ENCODE measurements around the gene MAST4.

Gene MAST4

DNA sequence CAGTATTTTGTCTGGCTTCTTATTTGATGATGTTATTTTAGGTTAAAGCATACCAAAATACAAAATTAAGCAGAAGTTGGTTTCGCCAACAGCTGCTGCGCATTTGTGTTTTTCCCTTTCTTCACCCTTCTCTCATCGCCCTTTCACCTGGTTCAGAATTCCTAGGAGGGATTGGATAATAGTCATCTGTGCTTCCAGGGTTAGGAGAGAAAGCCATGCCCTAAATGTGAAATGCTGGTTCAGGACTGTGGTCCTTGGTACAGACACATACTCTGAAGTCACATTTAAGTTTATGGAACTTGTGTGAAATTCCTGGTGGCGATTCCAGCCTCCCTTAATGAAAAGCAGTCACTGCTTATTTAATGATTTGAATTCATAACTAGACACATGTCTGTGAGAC is 7.7 kb downstream of the MAST4 start:
- no peak for DNase-seq (ENCODE audit: low read depth in 2 of 2)

DNA sequence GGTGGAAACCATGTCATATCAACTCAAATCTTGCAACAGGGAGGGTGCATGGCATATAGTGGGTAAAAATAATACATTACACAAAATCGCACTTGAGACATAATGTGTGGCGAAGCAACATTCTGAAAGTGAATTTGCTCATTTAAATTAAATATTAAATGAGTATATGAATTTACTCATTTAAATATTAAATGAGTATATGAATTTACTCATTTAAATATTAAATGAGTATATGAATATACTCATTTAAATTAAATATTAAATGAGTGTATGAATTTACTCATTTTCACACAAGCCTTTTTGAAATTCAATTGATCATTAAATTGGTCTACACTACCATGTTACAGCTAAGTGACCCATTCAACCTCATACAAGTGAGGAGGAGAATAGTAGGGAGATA is 10.5 kb downstream of the MAST4 start:
- DNase-seq (ENCODE audit: low read depth in 2 of 2) = no peak

DNA sequence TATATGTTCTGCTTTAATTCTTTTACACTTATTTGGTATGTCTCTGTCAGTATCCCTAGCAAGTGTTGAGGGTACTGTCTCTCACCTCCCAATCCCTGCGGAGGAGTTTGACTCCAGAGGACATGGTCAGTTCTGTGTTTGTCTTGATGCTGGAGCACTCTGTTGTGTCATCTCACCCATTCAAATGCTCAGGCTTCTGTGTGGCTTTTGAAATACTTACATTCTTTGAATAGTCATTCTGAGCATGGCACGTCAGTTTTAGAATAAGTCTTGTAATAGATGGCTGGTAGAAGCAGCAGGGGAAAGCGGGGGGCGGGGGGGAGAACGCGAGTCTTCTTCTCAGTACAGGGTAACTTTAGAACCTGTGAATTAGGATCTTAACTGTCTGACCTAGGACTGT is 12.3 kb downstream of the MAST4 start:
- DNase-seq (ENCODE audit: low read depth in 2 of 2) = no peak

DNA sequence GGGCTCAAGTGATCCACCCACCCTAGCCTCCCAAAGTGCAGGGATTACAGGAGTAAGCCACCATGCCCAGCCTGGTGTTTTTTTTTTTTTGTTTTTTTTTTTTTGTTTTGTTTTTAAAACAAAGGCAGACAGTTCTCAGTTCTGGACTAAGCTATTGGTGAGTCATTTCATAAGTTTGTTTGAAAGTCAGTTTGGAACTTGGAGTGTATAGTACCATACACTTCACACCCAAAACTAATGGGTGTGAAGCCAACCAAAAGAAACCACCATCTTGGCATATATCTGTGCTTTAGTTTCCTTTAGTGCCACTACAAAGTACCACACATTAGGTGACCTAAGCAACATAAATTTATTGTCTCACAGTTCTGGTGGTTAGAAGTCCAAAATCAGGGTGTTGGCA is 13.4 kb downstream of the MAST4 start:
- DNase-seq (ENCODE audit: low read depth in 2 of 2) = no peak

DNA sequence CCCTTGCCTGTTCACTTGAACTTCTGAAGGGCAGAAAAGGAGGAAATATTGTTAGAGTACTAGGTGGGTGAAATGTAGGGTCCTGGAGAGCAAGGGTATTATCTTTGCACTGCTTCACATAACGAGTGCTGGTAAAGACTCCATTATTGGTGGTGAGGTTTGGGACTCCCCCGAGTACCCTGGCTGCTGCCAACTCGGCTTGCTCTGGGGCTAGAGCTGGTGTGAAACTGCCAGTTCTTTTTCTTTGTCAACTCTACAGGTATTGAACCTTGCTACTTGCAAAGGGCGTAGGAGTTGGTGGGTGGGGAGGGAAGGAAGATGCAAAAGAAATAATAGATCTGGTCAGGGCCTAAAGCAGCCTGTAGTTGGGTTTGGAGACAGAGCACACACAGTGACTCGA is 16.0 kb downstream of the MAST4 start:
- DNase-seq (ENCODE audit: low read depth in 2 of 2) = no peak

DNA sequence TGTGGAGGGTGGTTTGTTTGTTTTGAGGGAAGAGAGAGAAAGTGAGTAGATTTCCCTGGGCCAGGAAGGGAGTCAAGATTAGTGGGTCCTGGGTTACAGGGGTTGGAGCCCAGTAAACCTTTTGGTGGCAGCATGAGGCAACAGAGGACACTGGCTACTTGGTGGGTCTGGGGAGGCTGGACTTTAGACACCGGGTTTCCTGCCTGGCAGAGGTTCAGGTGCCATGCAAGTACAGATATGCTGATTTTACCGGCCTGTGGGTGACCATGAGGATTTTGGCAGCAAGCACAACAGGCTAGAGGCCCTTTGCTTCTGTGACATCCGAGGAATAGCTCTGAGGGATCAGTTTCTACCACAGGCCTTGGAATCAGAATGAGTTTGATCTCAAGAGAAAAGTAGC is 18.9 kb downstream of the MAST4 start:
- no peak for DNase-seq (ENCODE audit: low read depth in 2 of 2)

DNA sequence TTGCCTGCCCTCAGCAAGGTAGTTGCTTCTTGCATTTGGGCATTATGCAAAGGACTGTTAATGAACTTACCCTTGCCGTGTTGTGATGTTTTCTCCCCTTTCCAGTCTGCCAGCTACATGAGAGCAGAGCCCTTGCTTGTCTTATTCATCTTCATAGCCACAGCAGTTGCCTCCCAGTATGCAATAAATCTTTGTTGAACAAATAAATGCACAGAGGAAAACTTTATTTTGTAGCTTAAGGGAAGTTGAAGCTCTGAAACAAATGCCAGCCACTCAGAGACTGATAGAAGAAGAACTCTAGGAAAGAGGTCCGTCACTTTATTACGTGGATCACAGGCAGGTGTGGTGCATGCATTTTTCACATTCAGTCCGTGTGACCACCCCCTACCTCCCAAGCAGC is 19.7 kb downstream of the MAST4 start:
- DNase-seq (ENCODE audit: low read depth in 2 of 2) = no peak

DNA sequence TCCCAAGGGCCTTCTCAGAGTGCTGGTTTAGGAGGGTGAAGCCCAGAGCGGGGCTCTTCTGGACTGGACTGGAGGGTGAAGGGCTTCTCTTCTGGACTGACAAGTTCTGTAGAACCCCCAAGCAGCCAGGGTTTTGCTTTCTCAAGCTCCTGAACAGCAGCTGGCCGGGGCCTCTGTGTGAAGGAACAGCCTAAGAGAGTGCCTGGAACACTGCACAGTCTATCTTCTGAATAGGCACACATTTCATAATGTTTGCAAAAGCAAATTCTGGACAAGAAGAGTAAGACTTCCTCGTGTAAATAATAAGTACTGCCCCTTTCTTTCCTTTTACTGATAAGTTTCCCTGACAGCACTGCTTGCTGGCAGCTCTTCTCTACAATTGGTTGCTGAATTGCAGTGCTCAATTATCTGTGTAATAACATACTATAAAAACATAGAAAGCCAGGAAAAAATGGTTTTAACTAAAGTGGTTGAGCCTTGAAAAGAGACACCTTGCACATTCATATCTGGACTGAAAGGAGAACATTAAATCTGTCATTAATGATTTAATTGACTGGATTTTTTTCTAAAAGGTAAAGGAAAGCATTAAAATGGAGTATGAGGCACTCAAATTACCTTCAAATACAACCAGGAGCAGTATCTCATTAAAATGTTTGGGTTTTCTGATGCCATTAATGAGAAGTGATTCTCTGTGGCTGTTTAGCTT is 20.5 kb downstream of the MAST4 start:
- DNase-seq (ENCODE audit: low read depth in 2 of 2) = no peak

DNA sequence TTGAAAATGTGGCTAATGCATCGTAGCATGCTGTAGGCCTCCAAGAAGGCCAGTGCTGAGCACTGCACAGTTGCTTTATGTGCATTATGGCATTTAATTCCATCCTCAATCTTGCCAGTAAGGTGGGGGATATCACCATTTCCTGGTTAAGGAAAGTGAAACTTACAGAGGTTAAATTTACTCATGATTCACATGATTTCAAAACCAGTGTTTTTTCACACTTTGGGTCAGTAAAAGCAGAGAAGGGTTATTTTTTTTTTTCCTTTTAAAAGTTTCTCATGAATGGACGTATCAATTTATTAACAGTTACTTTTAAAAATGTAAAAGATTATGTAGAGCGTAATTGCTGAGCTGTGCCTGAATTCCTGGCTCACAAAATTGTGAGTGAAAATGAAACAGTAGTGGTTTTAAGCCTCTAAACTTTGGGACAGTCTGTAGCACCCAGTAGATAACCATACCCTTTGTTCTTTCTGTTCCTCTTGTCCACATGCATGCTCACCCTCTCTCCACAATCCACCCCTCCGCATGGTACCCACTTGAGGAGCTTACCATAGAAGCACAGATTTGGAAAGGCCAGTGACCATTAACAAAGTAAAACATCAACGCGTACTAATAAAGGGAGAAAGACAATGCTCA is 21.2 kb downstream of the MAST4 start:
- DNase-seq (ENCODE audit: low read depth in 2 of 2) = no peak

DNA sequence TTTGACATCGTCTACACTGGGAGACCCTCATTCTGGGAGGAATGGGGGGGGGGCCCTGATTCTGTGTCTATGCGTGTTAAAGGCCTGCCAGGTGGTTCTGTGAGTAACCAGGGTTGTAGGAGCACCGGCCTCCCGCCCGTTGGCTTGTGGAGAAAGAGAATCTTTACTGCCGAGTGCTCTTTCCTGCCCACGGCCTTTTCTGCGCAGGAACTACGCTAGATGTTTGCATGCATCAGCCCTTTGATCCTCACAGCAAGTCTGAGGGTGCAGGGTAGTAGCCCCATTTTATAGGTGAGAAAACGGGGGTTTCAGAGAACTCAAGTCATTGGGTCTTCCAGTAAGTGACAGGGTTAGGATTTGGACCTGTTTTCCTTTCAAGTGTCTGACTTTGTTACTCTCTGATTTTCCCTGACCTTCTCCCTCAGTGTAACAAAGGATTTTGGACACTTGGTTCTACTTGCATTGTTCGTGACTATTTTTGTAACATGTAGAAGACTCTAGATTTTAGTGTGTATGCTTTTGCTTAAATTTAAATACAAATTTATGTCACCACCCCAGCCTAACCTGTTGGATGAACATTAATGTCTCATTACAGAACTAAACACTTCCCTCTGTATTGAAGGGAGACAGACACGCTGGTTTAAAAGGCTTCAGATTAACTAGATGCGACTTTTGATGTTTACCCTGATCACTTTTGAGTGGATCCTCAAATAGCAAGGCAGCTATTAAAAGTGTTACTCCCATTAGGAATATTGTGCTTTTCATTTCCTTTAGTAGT is 22.0 kb downstream of the MAST4 start:
- DNase-seq (ENCODE audit: low read depth in 2 of 2) = no peak

DNA sequence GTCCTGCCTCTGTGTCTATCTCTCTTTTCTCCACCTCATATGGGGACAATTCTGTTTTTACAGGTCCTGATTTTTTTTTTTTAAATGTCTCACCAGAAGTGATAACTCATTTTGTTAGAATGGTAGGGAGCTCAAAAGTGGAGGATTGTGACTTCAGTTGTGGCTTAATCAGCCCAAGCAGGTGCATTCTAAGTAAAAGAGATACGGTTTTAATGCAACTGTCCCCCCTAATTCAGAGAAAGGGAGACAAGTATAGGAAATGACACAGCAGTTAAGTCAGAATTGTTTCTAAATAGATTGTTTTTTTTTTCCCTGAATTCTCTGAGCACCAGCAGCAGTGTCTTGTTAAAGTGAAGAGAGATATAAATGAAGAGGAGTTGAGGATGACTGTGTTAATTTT is 24.5 kb downstream of the MAST4 start:
- no peak for DNase-seq (ENCODE audit: low read depth in 2 of 2)

DNA sequence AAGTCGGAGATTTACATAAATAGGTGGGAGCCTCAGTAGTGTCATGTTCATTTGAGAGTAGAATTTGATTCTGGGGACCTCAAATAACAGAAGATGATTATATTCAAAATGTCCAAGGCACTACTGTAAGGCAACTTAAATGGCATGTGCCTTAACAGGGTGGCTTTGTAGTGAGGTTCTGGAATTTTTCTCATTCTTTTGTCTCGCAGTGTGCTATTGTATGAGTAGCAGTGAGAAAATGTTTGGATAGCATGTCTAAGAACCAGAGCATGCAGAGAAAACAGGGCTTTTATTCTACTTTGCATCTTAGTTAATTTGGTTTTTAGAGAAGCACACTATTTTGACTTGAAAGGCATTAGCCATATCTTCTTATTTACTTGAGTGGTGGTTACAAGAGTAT is 25.0 kb downstream of the MAST4 start:
- no peak for DNase-seq (ENCODE audit: low read depth in 2 of 2)

DNA sequence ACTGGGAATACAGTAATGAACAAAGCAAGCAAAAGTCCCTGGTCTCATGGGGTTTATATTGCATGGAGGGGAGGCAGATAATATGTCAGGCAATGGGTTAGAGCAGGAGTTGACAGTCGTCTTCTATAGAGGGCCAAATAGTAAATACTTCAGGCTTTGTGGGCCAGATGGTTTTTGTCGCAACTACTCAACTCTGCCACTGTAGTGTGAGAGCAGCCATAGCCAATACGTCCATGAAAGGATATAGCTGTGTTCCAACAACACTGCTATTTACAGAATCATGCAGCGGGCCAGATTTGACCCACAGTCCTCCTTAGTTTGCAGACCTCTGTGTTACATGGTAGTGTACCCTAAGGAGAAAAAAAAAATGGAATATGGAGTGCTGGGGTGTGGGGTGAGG is 25.5 kb downstream of the MAST4 start:
- no peak for DNase-seq (ENCODE audit: low read depth in 2 of 2)

DNA sequence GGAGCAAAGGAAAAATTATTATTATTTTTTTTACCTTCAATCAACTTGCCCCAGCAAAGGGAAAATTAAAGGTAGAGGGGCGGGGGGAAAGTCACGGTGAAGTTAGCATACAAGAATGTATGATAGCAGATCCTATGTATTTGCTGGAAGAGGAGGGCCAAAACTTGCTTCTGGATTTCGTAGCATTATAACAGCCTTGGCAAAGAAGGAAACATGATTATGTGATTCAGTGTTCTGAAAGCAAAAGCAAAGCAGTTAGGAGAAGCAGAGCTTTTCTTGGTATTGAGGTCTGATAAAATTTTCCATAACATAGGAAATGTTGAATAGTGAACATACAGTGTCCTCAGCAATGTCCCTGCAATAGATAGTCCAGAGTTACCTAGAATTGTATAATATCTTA is 32.4 kb downstream of the MAST4 start:
- DNase-seq (ENCODE audit: low read depth in 2 of 2) = no peak

DNA sequence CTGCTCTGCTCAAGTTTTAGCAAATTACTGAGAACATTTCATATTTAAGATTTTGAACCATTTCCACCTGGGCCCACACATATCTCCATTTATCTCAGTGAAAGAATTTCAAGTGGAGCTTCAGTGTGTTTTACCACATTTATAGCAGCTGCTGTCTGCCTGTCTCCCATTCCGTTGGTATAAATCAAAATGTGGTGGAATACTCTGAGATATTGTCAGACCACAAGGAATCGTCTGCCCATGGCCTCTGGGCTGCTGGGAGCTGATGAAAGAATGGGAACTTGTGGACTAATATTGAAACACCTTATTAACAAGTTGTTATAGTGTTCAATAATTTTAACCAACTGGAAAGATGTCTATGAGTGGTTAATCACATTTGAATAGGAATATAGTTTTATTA is 33.3 kb downstream of the MAST4 start:
- no peak for DNase-seq (ENCODE audit: low read depth in 2 of 2)

DNA sequence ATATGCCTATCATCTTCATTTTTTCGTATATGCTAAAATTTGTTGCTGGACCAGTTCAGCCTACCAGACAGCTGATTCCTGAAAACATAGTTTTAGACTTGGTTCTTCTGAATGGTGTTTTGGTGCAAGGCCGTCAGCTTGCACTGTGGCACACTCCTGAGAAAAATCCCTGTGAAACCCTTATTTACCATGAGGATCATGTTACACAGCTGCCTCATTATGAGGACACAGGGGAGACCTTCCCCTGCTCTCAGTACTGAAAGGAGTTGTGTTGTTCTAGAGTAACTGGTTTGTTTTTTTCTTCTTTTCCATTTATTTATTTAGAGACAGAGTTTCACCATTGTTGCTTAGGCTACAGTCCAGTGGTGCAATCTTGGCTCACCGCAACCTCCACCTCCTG is 37.6 kb downstream of the MAST4 start:
- DNase-seq (ENCODE audit: low read depth in 2 of 2) = no peak

DNA sequence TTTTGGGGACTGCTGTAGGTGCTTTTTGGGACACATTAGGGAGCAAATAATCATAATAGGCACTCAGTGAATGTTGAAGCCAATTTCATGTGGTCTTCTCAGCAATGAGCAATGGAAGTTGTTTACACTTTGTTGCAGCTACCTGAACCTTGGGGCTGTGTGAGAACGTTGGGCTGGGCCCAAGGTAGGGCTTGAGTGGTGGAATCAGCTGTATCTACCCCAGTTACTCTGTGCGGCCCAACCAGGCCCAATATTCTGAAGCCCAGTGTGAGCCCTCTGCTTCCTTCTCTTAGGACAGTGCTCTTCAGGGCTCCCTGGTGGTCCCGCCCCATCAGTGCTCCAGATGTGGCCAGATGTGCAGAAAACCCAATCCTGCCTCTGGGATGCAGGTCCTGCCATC is 38.4 kb downstream of the MAST4 start:
- no peak for DNase-seq (ENCODE audit: low read depth in 2 of 2)

DNA sequence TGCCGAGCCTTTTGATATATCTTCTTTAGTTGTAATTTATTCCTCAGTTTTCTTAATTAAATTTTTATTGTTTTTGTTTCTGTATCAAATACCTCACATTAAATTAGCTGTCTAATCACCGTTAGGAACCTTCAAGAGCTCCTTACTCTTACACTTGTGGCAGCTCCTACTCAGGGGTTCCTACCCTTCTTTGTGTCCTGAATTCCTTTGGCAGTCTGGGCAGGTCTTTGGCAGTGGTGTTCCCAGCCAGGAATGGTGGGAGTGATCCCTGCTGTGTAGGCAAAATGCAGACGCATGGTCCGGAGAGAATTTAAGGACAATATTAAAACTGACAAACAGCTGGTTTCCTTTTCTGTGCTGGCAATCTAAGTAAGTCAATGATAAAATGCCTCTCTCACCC is 41.8 kb downstream of the MAST4 start:
- DNase-seq (ENCODE audit: low read depth in 2 of 2) = no peak

DNA sequence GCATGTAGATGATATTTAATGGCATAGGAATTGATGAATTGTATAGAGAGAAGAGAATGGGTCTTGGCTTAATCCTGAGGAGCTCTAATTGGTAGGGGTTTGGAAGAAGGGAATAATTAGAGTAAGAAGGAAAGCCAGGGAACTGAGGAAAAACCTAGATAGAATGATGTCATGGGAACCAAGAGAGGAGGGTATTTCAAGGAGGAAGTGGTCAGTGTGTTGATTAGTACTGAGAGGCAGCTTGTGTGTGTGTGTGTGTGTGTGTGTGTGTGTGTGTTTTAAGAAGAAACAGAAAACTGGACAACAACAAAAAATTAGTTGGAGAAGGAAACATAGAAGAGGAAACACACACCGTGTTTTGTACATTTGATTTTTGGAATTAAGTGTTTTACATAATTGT is 42.8 kb downstream of the MAST4 start:
- no peak for DNase-seq (ENCODE audit: low read depth in 2 of 2)

DNA sequence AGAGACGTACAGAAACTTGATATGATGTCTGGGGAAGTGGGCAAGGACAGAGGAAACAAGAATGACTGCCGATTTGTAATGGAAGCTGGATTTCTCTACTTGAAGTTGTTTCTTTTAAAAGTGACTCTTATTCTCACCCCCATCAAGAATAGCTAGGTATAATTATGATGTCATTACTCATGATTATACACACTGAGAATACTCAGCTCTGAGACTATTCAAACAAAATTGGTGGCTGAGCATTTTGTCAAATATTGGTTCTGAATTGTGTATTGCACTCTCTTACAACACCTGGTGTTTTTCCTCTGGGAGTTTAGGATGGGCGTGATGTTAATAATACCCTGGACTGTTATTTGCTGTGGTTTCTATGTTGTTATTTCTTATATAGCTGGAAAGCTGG is 46.3 kb downstream of the MAST4 start:
- no peak for DNase-seq (ENCODE audit: low read depth in 2 of 2)

DNA sequence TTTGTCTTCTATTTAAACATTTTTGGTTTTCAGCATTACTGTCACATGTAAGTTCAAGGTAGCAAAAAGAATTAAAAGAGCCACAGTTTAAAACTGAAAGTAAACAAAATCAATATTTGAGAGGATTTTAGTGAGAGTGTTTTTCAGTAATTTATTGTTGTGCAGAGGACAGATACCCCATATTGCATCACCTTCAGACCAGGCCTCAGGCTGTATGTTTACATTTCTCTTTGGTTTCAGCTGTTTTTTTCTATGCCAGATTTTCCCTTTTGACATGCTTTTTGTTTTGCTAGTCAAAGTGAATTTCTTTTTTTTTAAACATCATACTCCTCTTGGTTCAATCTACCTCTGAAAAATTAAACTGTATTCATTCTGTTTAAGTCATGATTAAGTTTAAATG is 47.2 kb downstream of the MAST4 start:
- no peak for DNase-seq (ENCODE audit: low read depth in 2 of 2)

DNA sequence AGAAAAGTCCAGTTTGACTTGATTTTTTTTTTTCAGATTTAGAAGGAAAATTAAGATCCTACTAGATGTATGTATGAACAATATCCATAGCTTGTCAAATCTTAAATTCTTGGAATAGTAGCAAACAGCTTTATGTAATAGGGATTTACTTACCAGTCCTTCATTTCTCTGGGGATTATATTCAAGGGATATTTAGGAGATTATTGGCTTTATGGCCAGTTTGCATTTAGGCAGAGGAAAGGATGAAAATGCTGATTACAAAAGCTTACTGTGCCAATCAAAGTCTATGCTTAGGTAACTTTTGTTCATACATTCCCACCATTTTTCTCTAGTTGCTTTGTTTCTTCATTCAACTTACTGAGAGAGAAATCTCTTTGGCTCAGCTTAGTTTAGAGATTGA is 47.9 kb downstream of the MAST4 start:
- DNase-seq (ENCODE audit: low read depth in 2 of 2) = no peak

DNA sequence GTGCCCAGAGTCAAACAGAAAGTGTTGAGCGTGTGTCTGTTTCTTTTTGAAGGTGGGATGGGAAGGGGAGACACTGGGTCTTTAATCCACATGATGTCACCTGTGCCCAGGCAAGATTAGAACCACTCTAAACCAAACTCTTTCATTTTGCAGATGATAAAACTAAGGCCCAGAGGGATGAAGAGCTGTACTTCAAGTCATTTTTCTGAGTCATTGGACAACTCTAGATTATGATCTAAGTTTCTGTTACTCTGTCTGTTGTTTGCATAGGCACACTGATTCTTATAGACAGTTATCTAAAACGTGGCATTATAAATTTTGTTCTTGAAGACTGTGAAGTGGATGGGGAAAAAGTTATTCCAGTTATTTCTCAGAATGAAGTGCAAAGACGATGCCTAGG is 48.8 kb downstream of the MAST4 start:
- no peak for DNase-seq (ENCODE audit: low read depth in 2 of 2)
